Gastroesophageal sphincter (tissue), 4 donors: ENCODE results near the gene DIAPH2. TPM values are rescaled to one million over a fixed set of nuclear protein-coding genes. Genes with fewer than 3 reads are reported as not detected.

Experiments used
- ATAC-seq: fragments of 150-250 bp; one replicate; pipeline ENCODE4 v1.9.1; 2016; ENCODE audit warnings: mild to moderate bottlenecking, moderate library complexity
- H3K27ac ChIP-seq, 4 donors: fragments of 200-600 bp; sonication (generic) in 3 of 4; 1 replicate in 3 of 4; 2 replicates in 1 of 4; pipeline ENCODE4 v1.5.1; 2016 to 2019
- H3K27me3 ChIP-seq: fragments of 200-600 bp; sonication (generic); one replicate; pipeline ENCODE4 v1.5.1; 2019
- H3K36me3 ChIP-seq, 2 donors: fragments of 200-600 bp; sonication (generic); one replicate each; pipeline ENCODE4 v1.5.1; 2019; ENCODE audit warnings: control low read depth in 1 of 2
- H3K4me1 ChIP-seq, 3 donors: fragments of 200-600 bp; sonication (generic); 1 replicate in 2 of 3; 2 replicates in 1 of 3; pipeline ENCODE4 v1.5.1; 2016 to 2019; ENCODE audit warnings: control low read depth in 2 of 3
- H3K4me3 ChIP-seq, 2 donors: fragments of 200-600 bp; sonication (generic); one replicate each; pipeline ENCODE4 v1.5.1; 2019; ENCODE audit warnings: mild to moderate bottlenecking in 1 of 2, moderate library complexity in 1 of 2
- H3K9me3 ChIP-seq, 3 donors: fragments of 200-600 bp; sonication (generic); one replicate each; pipeline ENCODE4 v1.5.1; 2017 to 2019; ENCODE audit warnings: control low read depth in 2 of 3
- EP300 ChIP-seq: sonication (generic); formaldehyde crosslinking; IDR thresholded peaks from one replicate; pipeline ENCODE4 v1.6.1; 2017; ENCODE audit warnings: antibody characterized with exemption, mild to moderate bottlenecking
- POLR2A ChIP-seq, 2 donors: fragments of 450-650 bp; IDR thresholded peaks; one replicate each; pipeline ENCODE4 v1.6.1; 2017; ENCODE audit warnings: antibody characterized with exemption in 2 of 2, mild to moderate bottlenecking in 2 of 2, moderate library complexity in 1 of 2
- POLR2AphosphoS5 ChIP-seq: sonication (generic); formaldehyde crosslinking; IDR thresholded peaks from one replicate; pipeline ENCODE4 v1.6.1; 2017; ENCODE audit warnings: antibody characterized with exemption
- WGBS, 2 donors: methylation state at CpG; one replicate each; pipeline ENCODE4 v1.1.5; 2018; ENCODE audit warnings: low coverage in 1 of 2; 5-methylcytosine and 5-hydroxymethylcytosine counted together
- total RNA-seq, 4 donors: library from RNA; depleted of rRNA; stranded (reverse); fragments of >200 nt; gene quantifications; one replicate each; pipeline ENCODE4 v1.1.0, GENCODE V29; 2016
- TF ChIP-seq, protein P1 (sequence below), 4 experiments: fragments of 200-600 bp in 2 of 4; fragments of 450-650 bp in 2 of 4; sonication (generic) in 1 of 4; IDR thresholded peaks; one replicate each; pipeline ENCODE4 v1.5.1; 2017 to 2019; ENCODE audit warnings: antibody characterized with exemption in 4 of 4, mild to moderate bottlenecking in 2 of 4, moderate library complexity in 2 of 4

The DIAPH2 gene
- total RNA-seq, 4 donors from 2014 or later, result 46.1 to 93.9 (median 76.5) TPM

DNA sequence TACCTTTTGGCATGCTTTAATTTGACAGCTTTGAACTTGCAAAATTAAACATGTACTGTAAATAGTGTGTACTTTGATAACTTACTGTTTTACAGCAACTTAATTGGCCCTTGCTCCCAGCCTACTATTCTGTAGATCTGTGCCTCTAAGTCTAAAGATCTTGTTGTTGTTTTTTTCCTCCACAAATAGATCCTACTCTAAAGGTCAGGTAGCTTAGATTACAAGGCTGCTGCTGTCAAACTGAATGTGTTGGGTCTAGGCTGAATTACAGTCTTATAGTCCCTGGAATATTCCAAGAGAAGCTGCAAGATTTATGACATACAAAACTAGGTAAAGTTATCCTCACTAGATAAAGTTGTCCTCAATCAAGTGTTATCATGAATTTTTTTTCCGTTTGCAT, 18.7 kb downstream of the DIAPH2 start:
- TF ChIP-seq, protein P1, sequence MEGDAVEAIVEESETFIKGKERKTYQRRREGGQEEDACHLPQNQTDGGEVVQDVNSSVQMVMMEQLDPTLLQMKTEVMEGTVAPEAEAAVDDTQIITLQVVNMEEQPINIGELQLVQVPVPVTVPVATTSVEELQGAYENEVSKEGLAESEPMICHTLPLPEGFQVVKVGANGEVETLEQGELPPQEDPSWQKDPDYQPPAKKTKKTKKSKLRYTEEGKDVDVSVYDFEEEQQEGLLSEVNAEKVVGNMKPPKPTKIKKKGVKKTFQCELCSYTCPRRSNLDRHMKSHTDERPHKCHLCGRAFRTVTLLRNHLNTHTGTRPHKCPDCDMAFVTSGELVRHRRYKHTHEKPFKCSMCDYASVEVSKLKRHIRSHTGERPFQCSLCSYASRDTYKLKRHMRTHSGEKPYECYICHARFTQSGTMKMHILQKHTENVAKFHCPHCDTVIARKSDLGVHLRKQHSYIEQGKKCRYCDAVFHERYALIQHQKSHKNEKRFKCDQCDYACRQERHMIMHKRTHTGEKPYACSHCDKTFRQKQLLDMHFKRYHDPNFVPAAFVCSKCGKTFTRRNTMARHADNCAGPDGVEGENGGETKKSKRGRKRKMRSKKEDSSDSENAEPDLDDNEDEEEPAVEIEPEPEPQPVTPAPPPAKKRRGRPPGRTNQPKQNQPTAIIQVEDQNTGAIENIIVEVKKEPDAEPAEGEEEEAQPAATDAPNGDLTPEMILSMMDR (IDR thresholded peaks at IDR 0.05), result no peak
- TF ChIP-seq POLR2A (IDR thresholded peaks at IDR 0.05) (no peak), EP300 (no peak), POLR2AphosphoS5 (no peak)
- Histone ChIP-seq H3K9me3 (no peaks in the 10 kb centered on the region), H3K27me3 (no peaks in the 10 kb centered on the region), H3K36me3 (no peaks in the 10 kb centered on the region), H3K4me1 (peaks cover 0 to 32% (median 0%) of the 10 kb centered on the region in 3 donors), H3K4me3 (no peak overlapping the region), H3K27ac (no peak overlapping the region)
- WGBS, 2 donors, result 80 to 87% methylated on average over 1 of the region's 1 CpG
- ATAC-seq, result no peak

DNA sequence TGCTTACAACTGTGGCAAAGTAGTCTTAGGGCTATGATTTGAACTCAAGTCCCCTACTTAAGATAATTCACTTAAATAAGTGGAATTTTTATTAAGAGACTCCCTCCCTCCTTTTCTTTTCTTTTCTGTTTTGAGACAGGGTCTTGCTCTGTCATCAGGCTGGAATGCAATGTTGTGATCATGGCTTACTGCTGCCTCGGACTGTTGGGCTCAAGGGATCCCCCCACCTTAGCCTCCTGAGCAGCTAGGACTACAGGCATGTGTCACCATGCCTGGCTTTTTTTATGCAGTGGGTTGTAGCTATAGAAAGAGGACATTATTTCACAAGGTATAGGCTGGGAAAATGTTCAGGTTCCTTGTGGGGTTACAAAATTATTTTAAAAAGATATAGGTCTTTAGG, 19.2 kb downstream of the DIAPH2 start:
- H3K4me1 ChIP-seq, result peaks cover 0 to 36% (median 0%) of the 10 kb centered on the region in 3 donors
- no peak for ATAC-seq
- no peak overlapping the region for H3K27ac ChIP-seq
- TF ChIP-seq POLR2AphosphoS5, result no peak
- no peak for TF ChIP-seq POLR2A (IDR thresholded peaks at IDR 0.05)
- no peak overlapping the region for H3K4me3 ChIP-seq
- no peaks in the 10 kb centered on the region for H3K9me3 ChIP-seq
- H3K36me3 ChIP-seq, result no peaks in the 10 kb centered on the region
- WGBS, 2 donors, result 60% methylated on average over 1 of the region's 1 CpG; no CpG with 5 or more reads in 1 of the 2 donors
- H3K27me3 ChIP-seq, result no peaks in the 10 kb centered on the region

DNA sequence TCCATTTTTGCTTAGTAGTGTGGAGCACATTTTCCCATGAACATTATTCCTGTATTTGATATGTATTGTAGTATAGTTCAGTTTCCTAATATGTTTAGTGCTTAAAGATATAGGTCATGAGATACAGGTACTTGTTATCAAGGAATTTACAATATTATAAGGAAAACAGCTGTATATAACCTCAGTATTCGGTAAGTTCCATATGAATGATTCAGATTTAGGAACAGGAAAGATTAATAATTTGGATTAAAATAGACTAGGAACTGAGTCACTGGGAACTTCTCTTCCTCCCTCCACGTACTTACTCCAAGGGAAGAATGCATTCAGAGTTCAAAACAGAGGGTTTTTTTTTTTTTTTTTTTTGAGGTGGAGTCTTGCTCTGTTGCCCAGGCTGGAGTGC, 20.0 kb downstream of the DIAPH2 start:
- H3K9me3 ChIP-seq, result no peaks in the 10 kb centered on the region
- 13 to 44% methylated on average over 2 of the region's 2 CpGs for WGBS, 2 donors
- ATAC-seq, result no peak
- no peaks in the 10 kb centered on the region for H3K36me3 ChIP-seq
- peaks cover 0 to 29% (median 0%) of the 10 kb centered on the region in 3 donors for H3K4me1 ChIP-seq
- TF ChIP-seq POLR2AphosphoS5 (no peak), POLR2A (IDR thresholded peaks at IDR 0.05) (no peak), EP300 (no peak)
- TF ChIP-seq, protein P1 (IDR thresholded peaks at IDR 0.05), result no peak
- H3K27me3 ChIP-seq, result no peaks in the 10 kb centered on the region
- no peak overlapping the region for H3K27ac ChIP-seq
- no peak overlapping the region for H3K4me3 ChIP-seq

DNA sequence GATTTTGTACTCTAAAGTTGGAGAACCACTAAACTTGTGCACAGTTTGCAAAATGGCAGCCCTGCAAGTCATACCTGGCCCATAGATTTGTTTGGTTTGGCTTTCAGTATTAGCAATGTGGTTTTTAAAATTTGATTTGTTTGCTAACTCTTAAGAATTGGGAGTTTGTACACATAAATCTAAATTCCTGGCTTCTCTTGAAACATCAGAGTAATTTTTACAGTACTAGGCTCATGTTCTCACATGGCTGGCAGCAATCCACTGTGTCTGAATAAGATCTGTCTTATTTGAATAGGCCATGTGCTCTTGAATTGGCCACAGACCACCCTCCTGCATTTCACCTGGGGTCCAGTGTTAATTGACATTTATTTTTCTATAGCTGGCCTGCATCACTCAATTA, 21.3 kb downstream of the DIAPH2 start:
- Histone ChIP-seq H3K27me3 (no peaks in the 10 kb centered on the region), H3K4me3 (no peak overlapping the region), H3K27ac (no peak overlapping the region), H3K9me3 (no peaks in the 10 kb centered on the region), H3K36me3 (no peaks in the 10 kb centered on the region), H3K4me1 (peaks cover 0 to 25% (median 0%) of the 10 kb centered on the region in 3 donors)
- TF ChIP-seq EP300 (no peak), POLR2A (IDR thresholded peaks at IDR 0.05) (no peak)
- ATAC-seq, result no peak

DNA sequence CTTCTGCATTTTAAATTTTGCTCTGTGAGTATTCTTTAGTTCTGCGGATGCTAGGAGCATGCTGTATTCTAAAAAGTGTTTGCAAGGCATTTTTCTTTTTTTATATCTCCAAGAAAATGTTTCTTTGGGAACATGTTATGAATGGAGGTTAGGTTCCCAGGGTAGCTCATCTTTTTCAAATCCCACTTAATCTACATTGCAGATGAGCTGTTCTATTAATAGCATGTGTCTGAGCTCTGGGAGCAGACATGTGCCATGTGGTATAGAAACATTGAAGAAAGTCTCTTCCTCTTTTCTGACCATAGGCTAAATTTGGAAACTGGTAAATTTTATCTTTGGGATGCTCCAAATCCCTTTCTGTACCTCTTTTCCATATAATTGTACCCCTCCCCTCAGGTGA, 23.2 kb downstream of the DIAPH2 start:
- ATAC-seq, result no peak

DNA sequence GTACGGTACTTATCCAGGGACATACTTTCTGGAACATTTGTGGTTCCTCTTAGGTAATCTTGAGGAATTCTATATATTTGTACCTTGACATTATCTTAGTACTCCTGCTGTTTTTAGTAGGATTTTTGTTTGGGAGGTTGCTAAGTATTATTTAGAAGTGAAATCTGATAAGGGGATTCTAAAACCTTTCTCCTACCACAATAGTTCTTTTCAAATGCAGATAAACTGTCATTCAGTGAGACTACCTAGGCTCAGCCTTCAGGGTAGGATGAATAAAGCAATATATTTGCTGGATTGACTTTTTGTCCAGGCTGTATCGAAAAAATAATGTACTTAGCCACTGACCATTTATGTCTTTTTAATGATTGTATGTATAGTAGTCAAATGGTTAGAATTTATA, 25.4 kb downstream of the DIAPH2 start:
- 68 to 96% methylated on average over 2 of the region's 2 CpGs for WGBS, 2 donors
- no peak for ATAC-seq
- Histone ChIP-seq H3K4me1 (peaks cover 0 to 28% (median 0%) of the 10 kb centered on the region in 3 donors), H3K27ac (no peak overlapping the region), H3K36me3 (no peaks in the 10 kb centered on the region), H3K27me3 (no peaks in the 10 kb centered on the region), H3K4me3 (no peak overlapping the region), H3K9me3 (no peaks in the 10 kb centered on the region)
- TF ChIP-seq EP300, result no peak
- TF ChIP-seq, protein P1 (IDR thresholded peaks at IDR 0.05), result no peak
- TF ChIP-seq POLR2A (IDR thresholded peaks at IDR 0.05), result no peak
- TF ChIP-seq POLR2AphosphoS5, result no peak

More for the DNA sequence above, 23.2 kb downstream of the DIAPH2 start:
- Histone ChIP-seq H3K27me3 (no peaks in the 10 kb centered on the region), H3K4me1 (peaks cover 0 to 32% (median 0%) of the 10 kb centered on the region in 3 donors), H3K4me3 (no peak overlapping the region), H3K27ac (no peak overlapping the region), H3K36me3 (no peaks in the 10 kb centered on the region), H3K9me3 (no peaks in the 10 kb centered on the region)
- 23 to 57% methylated on average over 1 of the region's 1 CpG for WGBS, 2 donors
- no peak for TF ChIP-seq POLR2AphosphoS5
- no peak for TF ChIP-seq POLR2A (IDR thresholded peaks at IDR 0.05)
- TF ChIP-seq, protein P1 (IDR thresholded peaks at IDR 0.05), result no peak
- no peak for TF ChIP-seq EP300
